ENCODE data around the gene PPARD. TPM values are rescaled to one million over a fixed set of nuclear protein-coding genes. Genes with fewer than 3 reads are reported as not detected.
"Not testable (repeated sequence)": the region's sequence is repeated elsewhere in the genome, so short reads cannot be mapped to it uniquely, and the experiment has no call there.

Gene PPARD
- total RNA-seq, 1 experiment from 2014 or later = 26.8 TPM

GRCh38 chr6:35321091-35321490 lies 21.3 kb upstream of the PPARD start:
- H3K27ac Mint-ChIP-seq (ENCODE audit: unreplicated experiment) = no peak overlapping the region
- intact Hi-C loops (cut with micrococcal nuclease; ENCODE audit: unreplicated experiment) = no loop called here
- CTCF ChIA-PET = interaction anchor here (1.5 kb wide), 1 partner anchor 21 kb away, joined by 4 read pairs; no protein-coding TSS in a partner anchor
- H3K27me3 Mint-ChIP-seq (ENCODE audit: unreplicated experiment) = no peaks in the 10 kb centered on the region
- H3K9me3 Mint-ChIP-seq (ENCODE audit: low read depth, unreplicated experiment) = no peaks in the 10 kb centered on the region
- H3K4me1 Mint-ChIP-seq (ENCODE audit: low read depth, unreplicated experiment) = peaks cover 9% of the 10 kb centered on the region
- DNase-seq = no peak
- no peak overlapping the region for H3K4me3 Mint-ChIP-seq (ENCODE audit: low read depth, unreplicated experiment)
- H3K36me3 Mint-ChIP-seq (ENCODE audit: insufficient read depth, unreplicated experiment) = peaks cover 17% of the 10 kb centered on the region
- TF ChIP-seq CTCF (IDR thresholded peaks at IDR 0.05; ENCODE audit: unreplicated experiment) = no peak
- BruUV-seq (replicated peaks) = no TSS peak

GRCh38 chr6:35327349-35328027 lies 14.9 kb upstream of the PPARD start:
- no TSS peak for BruUV-seq (replicated peaks)
- intact Hi-C loops (cut with micrococcal nuclease; ENCODE audit: unreplicated experiment) = loop anchor here (1.0 kb wide), 1 partner anchor 30 kb away; the partner anchor contains the start of gene DEF6
- H3K36me3 Mint-ChIP-seq (ENCODE audit: insufficient read depth, unreplicated experiment) = no peaks in the 10 kb centered on the region
- H3K9me3 Mint-ChIP-seq (ENCODE audit: low read depth, unreplicated experiment) = peaks cover 3% of the 10 kb centered on the region
- CTCF ChIA-PET = interaction anchor here (0.7 to 1.8 kb wide), 6 partner anchors 9 to 122 kb away, joined by 3 to 9 read pairs (median 5); partner anchors contain the start of genes DEF6 and PPARD
- DNase-seq = peak; percentile 87
- H3K4me1 Mint-ChIP-seq (ENCODE audit: low read depth, unreplicated experiment) = peaks cover 8% of the 10 kb centered on the region
- H3K27me3 Mint-ChIP-seq (ENCODE audit: unreplicated experiment) = peaks cover 1% of the 10 kb centered on the region
- H3K4me3 Mint-ChIP-seq (ENCODE audit: low read depth, unreplicated experiment) = no peak overlapping the region
- no peak overlapping the region for H3K27ac Mint-ChIP-seq (ENCODE audit: unreplicated experiment)
- peak; percentile 81 for TF ChIP-seq CTCF (IDR thresholded peaks at IDR 0.05; ENCODE audit: unreplicated experiment)

GRCh38 chr6:35328108-35328723 lies 14.1 kb upstream of the PPARD start:
- CTCF ChIA-PET = interaction anchor here (0.7 to 1.8 kb wide), 6 partner anchors 10 to 121 kb away, joined by 3 to 9 read pairs (median 5); partner anchors contain the start of genes DEF6 and PPARD
- H3K4me3 Mint-ChIP-seq (ENCODE audit: low read depth, unreplicated experiment) = no peak overlapping the region
- H3K27ac Mint-ChIP-seq (ENCODE audit: unreplicated experiment) = no peak overlapping the region
- peaks cover 8% of the 10 kb centered on the region for H3K27me3 Mint-ChIP-seq (ENCODE audit: unreplicated experiment)
- no peaks in the 10 kb centered on the region for H3K36me3 Mint-ChIP-seq (ENCODE audit: insufficient read depth, unreplicated experiment)
- intact Hi-C loops (cut with micrococcal nuclease; ENCODE audit: unreplicated experiment) = no loop called here
- peak; percentile 31 for DNase-seq
- H3K9me3 Mint-ChIP-seq (ENCODE audit: low read depth, unreplicated experiment) = peaks cover 6% of the 10 kb centered on the region
- H3K4me1 Mint-ChIP-seq (ENCODE audit: low read depth, unreplicated experiment) = peaks cover 8% of the 10 kb centered on the region
- TF ChIP-seq CTCF (IDR thresholded peaks at IDR 0.05; ENCODE audit: unreplicated experiment) = no peak
- BruUV-seq (replicated peaks) = no TSS peak

- BruUV-seq (replicated peaks); H3K36me3 Mint-ChIP-seq (ENCODE audit: insufficient read depth, unreplicated experiment); H3K9me3 Mint-ChIP-seq (ENCODE audit: low read depth, unreplicated experiment); DNase-seq; H3K27ac Mint-ChIP-seq (ENCODE audit: unreplicated experiment); intact Hi-C loops (cut with micrococcal nuclease; ENCODE audit: unreplicated experiment); H3K4me3 Mint-ChIP-seq (ENCODE audit: low read depth, unreplicated experiment); H3K4me1 Mint-ChIP-seq (ENCODE audit: low read depth, unreplicated experiment): not testable (repeated sequence)
- peaks cover 16% of the 10 kb centered on the region for H3K27me3 Mint-ChIP-seq (ENCODE audit: unreplicated experiment)
- CTCF ChIA-PET = interaction anchor here (1.8 kb wide), 1 partner anchor 12 kb away, joined by 5 read pairs; no protein-coding TSS in a partner anchor
These were observed 13.4 kb upstream of the PPARD start for GRCh38 chr6:35328965-35329364.

Measured in Calu3 (cell line).